ENCODE measurements around the gene MRPL12.

MRPL12 gene

GRCh38 chr17:81702934-81703746, at the start of gene MRPL12 (continued):
- TF ChIP-seq ZNF768 (tag by site-specific recombination; IDR thresholded peaks at IDR 0.05): no peak
- TF ChIP-seq HOXD13 (CRISPR knock-in tag; IDR thresholded peaks at IDR 0.05; ENCODE audit: borderline replicate concordance): no peak
- TF ChIP-seq ZBTB48 (tag by site-specific recombination; IDR thresholded peaks at IDR 0.05): peak; percentile 67
- TF ChIP-seq ZNF664 (tag by site-specific recombination; IDR thresholded peaks at IDR 0.05): 0 out of 2 replicates have a peak, but pooled peaks have one; percentile 12
- no peak for TF ChIP-seq ZSCAN4 (tag by site-specific recombination; IDR thresholded peaks at IDR 0.05)
- no peak for TF ChIP-seq ZNF174 (tag by site-specific recombination; IDR thresholded peaks at IDR 0.05)
- no peak for TF ChIP-seq ZNF292 (tag by site-specific recombination; IDR thresholded peaks at IDR 0.05; ENCODE audit: borderline replicate concordance, low read depth)
- peak; percentile 74 for TF ChIP-seq GLIS1 (tag by site-specific recombination; IDR thresholded peaks at IDR 0.05)
- no peak for TF ChIP-seq ZNF488 (tag by site-specific recombination; IDR thresholded peaks at IDR 0.05)
- TF ChIP-seq ZNF146 (tag by site-specific recombination; IDR thresholded peaks at IDR 0.05): no peak
- no peak for TF ChIP-seq WT1 (tag by site-specific recombination; IDR thresholded peaks at IDR 0.05)
- no peak for TF ChIP-seq OVOL3 (tag by site-specific recombination; IDR thresholded peaks at IDR 0.05)
- TF ChIP-seq ZBTB17 (tag by site-specific recombination; IDR thresholded peaks at IDR 0.05): peak; percentile 65; the same call in 1 of the 2 replicates
- peak; percentile 43; the same call in 1 of the 2 replicates for TF ChIP-seq ZNF843 (tag by site-specific recombination; IDR thresholded peaks at IDR 0.05)
- no peak for TF ChIP-seq BCL11A (tag by site-specific recombination; IDR thresholded peaks at IDR 0.05; ENCODE audit: low read depth)
- TF ChIP-seq ZNF239 (tag by site-specific recombination; IDR thresholded peaks at IDR 0.05): no peak
- 0 out of 2 replicates have a peak, but pooled peaks have one; percentile 29 for TF ChIP-seq ZSCAN5A (tag by site-specific recombination; IDR thresholded peaks at IDR 0.05)
- peak; percentile 32; the same call in 1 of the 2 replicates for TF ChIP-seq KLF10 (tag by site-specific recombination; IDR thresholded peaks at IDR 0.05)
- TF ChIP-seq TRIM28 (IDR thresholded peaks at IDR 0.05; ENCODE audit: borderline replicate concordance, low read length): no peak
- TF ChIP-seq TCF7L2 (IDR thresholded peaks at IDR 0.05; ENCODE audit: borderline replicate concordance, low read depth, low read length): no peak
- TF ChIP-seq ZNF580 (tag by site-specific recombination; IDR thresholded peaks at IDR 0.05): 0 out of 2 replicates have a peak, but pooled peaks have one; percentile 38
- TF ChIP-seq ZFP3 (tag by site-specific recombination; IDR thresholded peaks at IDR 0.05; ENCODE audit: low read depth): no peak
- 0 out of 2 replicates have a peak, but pooled peaks have one; percentile 37 for TF ChIP-seq ZNF777 (tag by site-specific recombination; IDR thresholded peaks at IDR 0.05; ENCODE audit: borderline replicate concordance)
- TF ChIP-seq BCL11B (tag by site-specific recombination; IDR thresholded peaks at IDR 0.05; ENCODE audit: low read depth): peak; percentile 68; the same call in 1 of the 2 replicates
- TF ChIP-seq ZNF518A (tag by site-specific recombination; conservative IDR thresholded peaks at IDR 0.05; ENCODE audit: low read depth): 0 out of 2 replicates have a peak, but pooled peaks have one; percentile 45
- TF ChIP-seq ZNF211 (tag by site-specific recombination; IDR thresholded peaks at IDR 0.05; ENCODE audit: low read depth): no peak
- TF ChIP-seq ZNF670 (tag by site-specific recombination; IDR thresholded peaks at IDR 0.05; ENCODE audit: low read depth): no peak
- TF ChIP-seq FEZF1 (tag by site-specific recombination; IDR thresholded peaks at IDR 0.05): no peak
- TF ChIP-seq ZNF155 (tag by site-specific recombination; IDR thresholded peaks at IDR 0.05): no peak
- no peak for TF ChIP-seq ZNF654 (tag by site-specific recombination; IDR thresholded peaks at IDR 0.05; ENCODE audit: low read depth)
- TF ChIP-seq SALL2 (tag by site-specific recombination; IDR thresholded peaks at IDR 0.05; ENCODE audit: borderline replicate concordance): 0 out of 2 replicates have a peak, but pooled peaks have one; percentile 33
- peak; percentile 50; the same call in 1 of the 2 replicates for TF ChIP-seq ZNF548 (tag by site-specific recombination; IDR thresholded peaks at IDR 0.05)

Data from HEK293 (cell line).